HG03103 (cell line): ENCODE results near the gene FKBP15.
"Not testable (repeated sequence)": the region's sequence is repeated elsewhere in the genome, so short reads cannot be mapped to it uniquely, and the experiment has no call there.

Source experiments
- ATAC-seq: cut with Tn5 transposase; IDR thresholded peaks from one replicate; pipeline ENCODE4 v1.9.1; 2021; ENCODE audit warnings: low read depth; ENCODE audit not compliant: unreplicated experiment

Gene FKBP15

GRCh38 chr9:113235701-113236255 is 14.7 kb upstream of the FKBP15 start:
- not testable (repeated sequence) for ATAC-seq

GRCh38 chr9:113231701-113232100 is 10.6 kb upstream of the FKBP15 start:
- no peak for ATAC-seq

- ATAC-seq, result no peak
These were observed 7.1 kb upstream of the FKBP15 start for GRCh38 chr9:113228130-113228665.

GRCh38 chr9:113227436-113227835 is 6.4 kb upstream of the FKBP15 start:
- ATAC-seq, result no peak

GRCh38 chr9:113223963-113224362 is 2.9 kb upstream of the FKBP15 start:
- ATAC-seq, result no peak

GRCh38 chr9:113222482-113222841 is 1.4 kb upstream of the FKBP15 start:
- no peak for ATAC-seq

GRCh38 chr9:113221800-113222481 is 864 bp upstream of the FKBP15 start:
- ATAC-seq, result no peak

- no peak for ATAC-seq
These were observed 542 bp downstream of the FKBP15 start for GRCh38 chr9:113220467-113221002.

- peak; percentile 48 for ATAC-seq
These were observed 1.1 kb downstream of the FKBP15 start for GRCh38 chr9:113219969-113220368.

- peak; percentile 43 for ATAC-seq
These were observed 1.7 kb downstream of the FKBP15 start for GRCh38 chr9:113219186-113219936.

- no peak for ATAC-seq
These were observed 4.7 kb downstream of the FKBP15 start for GRCh38 chr9:113216406-113216805.

- no peak for ATAC-seq
These were observed 5.9 kb downstream of the FKBP15 start for GRCh38 chr9:113215132-113215531.

- ATAC-seq, result no peak
These were observed 10.3 kb downstream of the FKBP15 start for GRCh38 chr9:113210815-113211214.

- ATAC-seq, result no peak
These were observed 15.2 kb downstream of the FKBP15 start for GRCh38 chr9:113205861-113206260.

GRCh38 chr9:113205432-113205831 is 15.6 kb downstream of the FKBP15 start:
- no peak for ATAC-seq

- no peak for ATAC-seq
These were observed 21.3 kb downstream of the FKBP15 start for GRCh38 chr9:113199683-113200329.

GRCh38 chr9:113192455-113192854 is 28.6 kb downstream of the FKBP15 start:
- ATAC-seq, result no peak

GRCh38 chr9:113187929-113188595 is 33.0 kb downstream of the FKBP15 start:
- no peak for ATAC-seq

- ATAC-seq, result no peak
These were observed 34.8 kb downstream of the FKBP15 start for GRCh38 chr9:113186137-113186755.

GRCh38 chr9:113185271-113185670 is 35.8 kb downstream of the FKBP15 start:
- ATAC-seq, result no peak
